GM12874 (cell line): ENCODE data around the gene OCLN.

ENCODE experiments used
- CTCF ChIP-seq: IDR thresholded peaks from 2 replicates; pipeline ENCODE4 v1.5.1; 2011; ENCODE audit warnings: low read depth, mild to moderate bottlenecking, control low read depth, low read length, moderate library complexity; ENCODE audit not compliant: insufficient read depth

Gene OCLN, protein sequence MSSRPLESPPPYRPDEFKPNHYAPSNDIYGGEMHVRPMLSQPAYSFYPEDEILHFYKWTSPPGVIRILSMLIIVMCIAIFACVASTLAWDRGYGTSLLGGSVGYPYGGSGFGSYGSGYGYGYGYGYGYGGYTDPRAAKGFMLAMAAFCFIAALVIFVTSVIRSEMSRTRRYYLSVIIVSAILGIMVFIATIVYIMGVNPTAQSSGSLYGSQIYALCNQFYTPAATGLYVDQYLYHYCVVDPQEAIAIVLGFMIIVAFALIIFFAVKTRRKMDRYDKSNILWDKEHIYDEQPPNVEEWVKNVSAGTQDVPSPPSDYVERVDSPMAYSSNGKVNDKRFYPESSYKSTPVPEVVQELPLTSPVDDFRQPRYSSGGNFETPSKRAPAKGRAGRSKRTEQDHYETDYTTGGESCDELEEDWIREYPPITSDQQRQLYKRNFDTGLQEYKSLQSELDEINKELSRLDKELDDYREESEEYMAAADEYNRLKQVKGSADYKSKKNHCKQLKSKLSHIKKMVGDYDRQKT

DNA sequence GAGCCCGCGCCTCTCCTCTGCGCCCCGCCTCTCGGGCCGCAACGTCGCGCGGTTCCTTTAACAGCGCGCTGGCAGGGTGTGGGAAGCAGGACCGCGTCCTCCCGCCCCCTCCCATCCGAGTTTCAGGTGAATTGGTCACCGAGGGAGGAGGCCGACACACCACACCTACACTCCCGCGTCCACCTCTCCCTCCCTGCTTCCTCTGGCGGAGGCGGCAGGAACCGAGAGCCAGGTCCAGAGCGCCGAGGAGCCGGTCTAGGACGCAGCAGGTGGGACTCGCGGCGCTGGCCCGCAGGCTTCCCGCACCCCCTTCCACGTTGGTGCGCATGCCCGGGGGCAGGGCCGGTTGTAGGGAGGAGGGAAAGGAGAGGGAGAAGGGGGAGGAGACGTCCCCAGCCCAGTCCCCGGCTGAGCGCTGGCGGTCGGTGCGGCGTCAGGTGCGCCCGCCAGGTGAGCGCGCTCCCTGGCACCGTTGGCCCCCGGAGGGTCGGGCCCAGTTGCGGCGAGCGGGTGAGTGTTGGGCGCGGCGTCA is at the start of gene OCLN:
Gene OCLN (plus strand): TSS at position 400 of the 532 bp plus-strand sequence. CDS start 11,455 bp downstream, outside the sequence.
- TF ChIP-seq CTCF = no peak

- no peak for TF ChIP-seq CTCF
These were observed 48.3 kb upstream of the OCLN start for GRCh38 chr5:69444127-69444754.

- TF ChIP-seq CTCF = no peak
These were observed 43.1 kb upstream of the OCLN start for GRCh38 chr5:69449511-69449910.

GRCh38 chr5:69450116-69450515 is 42.5 kb upstream of the OCLN start:
- TF ChIP-seq CTCF = no peak

DNA sequence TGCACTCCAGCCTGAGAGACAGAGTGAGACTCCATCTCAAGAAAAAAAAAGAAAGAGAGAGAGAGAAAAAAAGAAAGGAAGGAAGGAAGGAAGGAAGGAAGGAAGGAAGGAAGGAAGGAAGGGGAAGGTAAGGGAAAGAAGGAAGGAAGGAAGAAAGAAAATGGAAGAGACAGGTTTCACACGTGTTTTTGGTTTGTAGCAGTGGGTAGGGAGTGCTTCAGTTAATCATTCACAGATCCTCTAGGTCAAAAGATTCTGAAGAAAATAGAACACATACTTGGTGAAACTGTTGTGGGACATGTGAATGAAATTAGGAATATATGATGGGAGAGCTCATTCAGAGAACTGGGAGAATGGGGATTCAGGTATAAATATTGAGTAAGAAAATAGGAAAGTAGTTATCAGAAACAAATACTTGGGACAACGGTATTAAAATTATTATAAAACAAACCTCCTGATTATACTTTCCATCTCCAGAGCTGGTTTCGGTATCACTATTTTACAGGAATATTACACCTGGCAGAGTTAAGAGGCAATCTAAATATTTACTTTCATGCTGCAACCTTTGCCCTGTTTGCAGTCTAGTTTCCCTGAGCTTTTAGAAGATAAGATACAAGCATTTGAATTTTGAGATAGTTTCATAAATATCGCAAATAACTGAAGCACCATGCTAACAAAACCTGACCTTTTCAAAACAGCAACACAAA is 40.5 kb upstream of the OCLN start:
- no peak for TF ChIP-seq CTCF

- no peak for TF ChIP-seq CTCF
These were observed 37.9 kb upstream of the OCLN start for GRCh38 chr5:69454460-69455249.
